Parietal lobe (tissue), 1 donor: ENCODE results near the gene SLC7A10. TPM values are rescaled to one million over a fixed set of nuclear protein-coding genes. Genes with fewer than 3 reads are reported as not detected.

Experiments
- total RNA-seq: library from RNA; depleted of rRNA; stranded (reverse); fragments of >200 nt; gene quantifications from one replicate; pipeline ENCODE4 v1.2.3, GENCODE V29; 2014

SLC7A10 gene
- 0.94 TPM for total RNA-seq

GRCh38 chr19:33225458-33225926 is at the start of gene SLC7A10:
Gene SLC7A10, minus strand, starts transcription at chr19:33225850. Its CDS starts 147 bp downstream, at chr19:33225703.

GRCh38 chr19:33193865-33194362 is 31.7 kb downstream of the SLC7A10 start, which contains the start of gene LRP3:
Gene LRP3, plus strand, starts transcription at chr19:33194330. Its CDS starts 456 bp downstream, at chr19:33194786.

Other genes starting within 250 kb of the SLC7A10 start
- 2.5 TPM for gene RHPN2, start 161.0 kb downstream of the SLC7A10 start, total RNA-seq
- gene GPATCH1, start 144.7 kb downstream of the SLC7A10 start, total RNA-seq = 23.8 TPM
- not detected for gene WDR88, start 93.7 kb downstream of the SLC7A10 start, total RNA-seq
- 101 TPM for gene LRP3, start 31.5 kb downstream of the SLC7A10 start, total RNA-seq
- 2.2 TPM for gene CEBPA, start 76.7 kb upstream of the SLC7A10 start, total RNA-seq
- gene CEBPG, start 147.9 kb upstream of the SLC7A10 start, total RNA-seq = 38.2 TPM